GM19463 (cell line): ENCODE data around the gene CA4.

Source experiments
- ATAC-seq: cut with Tn5 transposase; IDR thresholded peaks from one replicate; pipeline ENCODE4 v1.9.1; 2021; ENCODE audit warnings: mild to moderate bottlenecking, moderate library complexity; ENCODE audit not compliant: unreplicated experiment

Gene CA4

DNA sequence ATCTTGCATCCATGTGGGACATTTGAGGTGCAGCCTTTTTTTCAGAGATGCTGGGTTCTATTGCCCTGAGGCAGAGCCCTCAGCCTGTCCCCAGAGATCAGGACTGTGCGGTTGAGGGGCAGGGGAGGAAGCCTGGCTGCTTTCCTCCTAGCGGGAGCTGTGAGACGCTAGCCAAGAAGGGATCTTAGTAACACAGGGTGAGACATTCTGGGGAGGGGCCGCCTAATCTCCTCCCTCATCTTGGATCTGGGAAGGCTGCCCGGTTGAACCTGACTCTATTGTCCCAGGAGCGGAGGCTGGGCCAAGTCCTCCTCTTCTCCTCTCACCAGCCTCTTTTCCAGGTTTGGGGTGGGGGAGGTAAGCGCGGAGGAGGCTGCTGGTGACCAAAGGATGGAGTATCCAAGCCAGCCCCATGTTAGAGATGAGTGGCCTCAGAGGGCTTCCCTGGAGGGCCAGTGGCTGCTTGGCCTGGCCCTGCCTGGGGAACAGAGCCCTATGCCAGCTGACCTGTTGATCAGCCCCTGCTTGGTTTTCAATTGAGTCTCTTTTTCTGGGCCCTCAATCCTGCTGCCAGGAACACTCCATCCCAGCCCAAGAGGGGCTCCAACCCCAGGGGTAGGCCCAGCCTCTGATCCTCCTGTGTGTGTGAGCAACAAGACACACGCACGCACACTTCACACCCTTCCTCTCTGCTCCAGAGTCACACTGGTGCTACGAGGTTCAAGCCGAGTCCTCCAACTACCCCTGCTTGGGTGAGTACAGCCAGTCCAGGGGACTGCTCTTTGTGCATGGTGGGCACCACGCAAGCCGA is 5.0 kb downstream of the CA4 start:
- no peak for ATAC-seq

GRCh38 chr17:60155427-60155814 is 5.6 kb downstream of the CA4 start:
- no peak for ATAC-seq

- ATAC-seq = no peak
These were observed 6.0 kb downstream of the CA4 start for GRCh38 chr17:60155815-60156214.

DNA sequence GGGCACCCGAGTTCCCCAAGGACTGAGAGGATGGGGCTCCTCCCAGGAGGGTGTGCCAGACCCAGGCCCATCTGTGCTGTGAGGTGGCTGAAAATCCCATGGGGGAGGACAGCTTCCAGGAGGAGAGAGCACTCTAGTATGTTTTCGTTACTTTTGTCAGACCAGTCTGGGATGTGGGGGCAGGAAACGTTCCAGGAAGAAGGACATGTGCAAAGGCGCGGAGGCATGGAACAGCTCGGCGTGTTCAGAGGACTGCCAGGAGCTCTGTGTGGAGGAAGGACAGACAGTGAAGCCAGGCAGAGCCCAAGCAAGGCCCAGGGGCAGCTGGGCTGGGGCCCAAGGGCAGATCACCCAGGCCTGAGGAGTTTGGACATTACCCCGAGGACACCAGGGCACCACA is 7.0 kb downstream of the CA4 start:
- no peak for ATAC-seq

DNA sequence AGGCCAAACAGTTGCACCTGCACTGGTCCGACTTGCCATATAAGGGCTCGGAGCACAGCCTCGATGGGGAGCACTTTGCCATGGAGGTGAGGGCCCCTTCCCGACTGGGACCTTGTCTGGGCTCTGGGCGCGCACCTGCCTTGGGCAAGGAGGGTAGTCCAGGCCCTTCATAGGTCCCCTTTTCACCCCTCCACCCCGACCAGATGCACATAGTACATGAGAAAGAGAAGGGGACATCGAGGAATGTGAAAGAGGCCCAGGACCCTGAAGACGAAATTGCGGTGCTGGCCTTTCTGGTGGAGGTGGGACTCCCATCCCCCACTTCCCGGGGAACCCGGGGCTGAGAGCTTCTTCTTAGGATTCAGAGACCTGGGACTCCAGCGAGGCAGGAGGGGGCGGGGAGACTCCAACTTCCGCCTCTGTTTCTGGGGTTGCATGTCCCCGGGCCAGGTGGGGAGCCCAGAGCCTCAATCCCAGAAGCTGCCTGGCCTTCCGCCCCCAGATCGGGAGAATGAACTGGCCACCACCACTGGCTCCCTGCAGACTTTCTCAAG is 7.8 kb downstream of the CA4 start:
- no peak for ATAC-seq

DNA sequence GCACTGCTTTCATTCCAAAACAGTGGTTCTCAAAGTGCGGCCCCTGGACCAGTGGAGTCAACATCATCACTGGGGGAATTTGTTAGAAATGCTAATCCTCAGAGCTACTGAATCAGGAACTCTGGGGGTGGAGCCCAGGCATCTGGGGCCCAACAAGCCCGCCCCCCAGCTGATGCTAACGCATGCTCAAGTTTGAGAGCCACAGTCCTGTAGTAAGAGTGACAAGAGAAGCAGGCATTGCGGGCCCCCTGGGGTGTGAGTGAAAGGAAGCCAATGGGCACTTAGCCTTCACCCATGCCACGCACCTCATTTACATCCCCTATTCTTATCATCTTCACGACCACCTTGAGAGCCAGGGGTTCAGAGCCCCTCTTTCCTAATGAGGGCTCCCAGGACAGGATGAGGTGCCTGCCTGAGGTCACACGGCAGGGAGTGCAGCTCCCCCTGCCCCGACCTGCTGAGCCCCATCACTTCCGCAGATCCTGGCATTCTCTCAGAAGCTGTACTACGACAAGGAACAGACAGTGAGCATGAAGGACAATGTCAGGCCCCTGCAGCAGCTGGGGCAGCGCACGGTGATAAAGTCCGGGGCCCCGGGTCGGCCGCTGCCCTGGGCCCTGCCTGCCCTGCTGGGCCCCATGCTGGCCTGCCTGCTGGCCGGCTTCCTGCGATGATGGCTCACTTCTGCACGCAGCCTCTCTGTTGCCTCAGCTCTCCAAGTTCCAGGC is 9.1 kb downstream of the CA4 start:
- ATAC-seq = no peak

GRCh38 chr17:60159479-60159866 is 9.7 kb downstream of the CA4 start:
- ATAC-seq = no peak

DNA sequence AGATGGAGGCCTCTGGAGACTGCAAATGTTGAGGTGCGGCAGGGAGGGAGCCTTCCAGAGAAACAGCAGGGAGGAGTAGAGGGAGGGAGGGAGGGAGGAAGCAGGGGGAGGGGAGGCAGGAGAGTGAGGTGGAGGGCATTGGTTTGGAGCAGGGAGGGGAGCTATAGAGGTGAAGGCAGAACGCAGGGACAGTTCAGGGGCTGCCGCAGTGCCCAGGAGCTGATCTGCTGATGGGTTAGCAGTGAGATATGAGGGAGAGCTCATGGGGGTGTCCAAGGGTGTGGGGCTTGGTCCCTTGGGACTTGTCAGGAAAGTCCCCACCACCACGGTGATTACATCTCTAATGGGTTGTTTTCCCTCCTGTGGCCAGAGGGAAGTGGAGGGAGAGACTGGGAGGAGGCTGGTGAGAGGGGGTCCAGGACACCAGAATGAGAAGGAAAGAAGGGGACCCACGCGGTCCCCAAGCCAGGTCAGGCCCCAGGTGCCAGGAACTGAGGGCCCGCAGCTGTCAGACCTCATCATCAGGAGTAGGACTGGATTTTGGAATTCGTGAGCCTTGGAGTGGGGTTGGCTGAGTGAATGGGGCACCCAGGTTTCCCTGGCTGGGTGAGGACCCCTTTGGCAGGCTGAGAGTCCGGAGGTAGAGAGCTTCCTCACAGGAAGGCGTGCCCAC is 11.2 kb downstream of the CA4 start:
- ATAC-seq = no peak

DNA sequence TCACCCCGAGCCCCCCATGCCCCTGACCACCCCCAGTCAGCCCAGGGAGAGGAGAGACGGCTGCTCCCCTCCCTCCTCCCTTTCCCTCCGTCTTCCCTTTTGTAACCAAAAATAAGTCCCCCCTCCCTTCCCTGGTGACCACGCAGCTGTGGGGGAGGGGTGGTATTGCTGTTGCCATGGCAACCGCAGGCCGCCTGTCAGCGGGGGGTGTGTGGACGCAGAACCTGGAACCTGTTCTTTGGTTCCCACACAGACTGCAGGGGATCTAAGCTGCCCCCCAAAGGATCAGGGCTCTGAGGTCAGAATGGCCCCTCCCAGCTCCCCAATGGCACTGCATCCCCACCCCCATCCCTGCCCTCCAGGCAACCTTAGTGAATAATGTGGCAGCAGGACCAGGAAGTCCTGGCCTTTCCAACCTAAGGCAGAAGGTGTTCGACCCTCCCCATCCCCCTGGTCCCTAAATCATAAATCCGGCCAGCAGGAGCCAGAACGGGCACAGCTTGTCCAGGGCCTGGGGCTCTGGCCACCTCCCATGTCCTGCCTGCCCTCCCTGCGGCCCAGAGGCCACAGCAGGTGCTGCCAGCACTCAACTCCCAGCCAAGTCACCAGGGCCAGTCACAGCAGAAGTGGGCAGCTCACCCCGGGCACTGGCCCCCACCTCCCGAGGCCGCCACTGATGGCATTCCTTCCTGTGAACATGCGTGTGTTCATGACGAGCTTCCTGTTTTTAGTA is 12.0 kb downstream of the CA4 start:
- no peak for ATAC-seq

DNA sequence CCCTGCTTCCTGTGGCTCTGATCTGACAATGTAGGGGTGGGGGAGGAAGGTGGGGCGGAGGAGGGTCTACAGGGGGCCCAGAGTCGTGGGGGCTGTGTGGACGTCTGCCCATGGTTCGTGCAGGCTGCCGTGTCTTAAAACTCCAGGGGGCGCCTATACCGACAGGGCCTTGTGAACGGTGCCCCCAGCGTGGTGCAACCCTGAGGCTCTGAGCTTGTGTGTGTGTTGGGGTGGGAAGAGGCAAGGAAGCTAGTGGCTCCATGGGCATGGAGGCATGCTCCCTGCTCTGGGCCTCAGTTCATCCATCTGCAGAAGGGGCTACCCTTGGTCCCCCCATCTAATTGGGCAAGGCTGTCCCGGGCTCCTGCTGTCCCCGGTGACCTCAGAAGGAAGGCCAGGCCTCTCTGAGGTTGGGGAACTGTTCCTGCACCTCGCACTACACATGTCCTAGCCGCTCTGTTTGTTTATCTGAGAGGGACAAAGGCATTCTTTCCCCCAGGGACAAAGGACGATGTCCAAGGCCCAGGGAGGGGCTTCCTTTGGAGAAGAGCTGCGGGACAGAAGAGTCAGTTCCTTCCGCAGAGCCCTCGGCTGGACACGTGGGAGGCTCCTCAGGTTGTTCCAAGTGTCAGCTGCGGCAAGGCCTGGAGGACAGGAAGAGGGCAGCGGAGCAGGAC is 13.5 kb downstream of the CA4 start:
- no peak for ATAC-seq

GRCh38 chr17:60164164-60164563 is 14.4 kb downstream of the CA4 start:
- ATAC-seq = no peak

- ATAC-seq = no peak
These were observed 14.9 kb downstream of the CA4 start for GRCh38 chr17:60164697-60165096.

GRCh38 chr17:60165223-60165622 is 15.4 kb downstream of the CA4 start:
- no peak for ATAC-seq

- ATAC-seq = no peak
These were observed 16.2 kb downstream of the CA4 start for GRCh38 chr17:60165971-60166370.

DNA sequence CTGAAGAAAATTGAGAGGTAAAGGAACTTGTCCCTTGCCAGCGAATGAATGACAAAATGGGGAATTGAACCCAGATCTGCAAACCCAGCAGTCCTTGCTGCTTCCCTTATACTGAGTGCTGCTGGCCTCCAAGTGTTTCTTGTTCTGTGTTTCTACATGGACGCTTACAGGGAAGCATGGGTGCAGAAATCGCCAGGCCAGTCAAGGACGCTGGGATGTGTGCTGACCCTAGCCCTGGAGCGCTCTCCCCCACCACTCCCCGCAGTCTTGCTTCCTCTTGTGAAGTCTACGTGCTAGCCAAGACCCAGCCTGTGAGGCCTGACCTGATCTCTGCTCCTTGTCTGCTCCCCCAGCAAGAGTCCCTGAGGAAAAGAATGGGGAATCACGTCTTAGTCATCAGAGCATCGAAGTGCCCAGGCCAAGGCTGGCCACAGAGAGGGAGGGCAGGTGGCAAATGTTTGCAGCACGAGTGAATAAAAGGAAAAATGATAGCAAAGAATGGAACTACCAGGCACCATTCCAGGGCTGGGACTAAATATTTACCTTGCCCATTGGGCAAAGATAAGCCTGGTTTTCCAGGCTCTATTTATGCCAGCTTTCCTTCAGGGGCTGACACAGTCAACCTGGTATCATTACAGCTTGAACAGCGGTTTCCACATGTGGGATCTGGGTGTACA is 17.4 kb downstream of the CA4 start:
- ATAC-seq = no peak

- ATAC-seq = no peak
These were observed 18.9 kb downstream of the CA4 start for GRCh38 chr17:60168654-60169053.

DNA sequence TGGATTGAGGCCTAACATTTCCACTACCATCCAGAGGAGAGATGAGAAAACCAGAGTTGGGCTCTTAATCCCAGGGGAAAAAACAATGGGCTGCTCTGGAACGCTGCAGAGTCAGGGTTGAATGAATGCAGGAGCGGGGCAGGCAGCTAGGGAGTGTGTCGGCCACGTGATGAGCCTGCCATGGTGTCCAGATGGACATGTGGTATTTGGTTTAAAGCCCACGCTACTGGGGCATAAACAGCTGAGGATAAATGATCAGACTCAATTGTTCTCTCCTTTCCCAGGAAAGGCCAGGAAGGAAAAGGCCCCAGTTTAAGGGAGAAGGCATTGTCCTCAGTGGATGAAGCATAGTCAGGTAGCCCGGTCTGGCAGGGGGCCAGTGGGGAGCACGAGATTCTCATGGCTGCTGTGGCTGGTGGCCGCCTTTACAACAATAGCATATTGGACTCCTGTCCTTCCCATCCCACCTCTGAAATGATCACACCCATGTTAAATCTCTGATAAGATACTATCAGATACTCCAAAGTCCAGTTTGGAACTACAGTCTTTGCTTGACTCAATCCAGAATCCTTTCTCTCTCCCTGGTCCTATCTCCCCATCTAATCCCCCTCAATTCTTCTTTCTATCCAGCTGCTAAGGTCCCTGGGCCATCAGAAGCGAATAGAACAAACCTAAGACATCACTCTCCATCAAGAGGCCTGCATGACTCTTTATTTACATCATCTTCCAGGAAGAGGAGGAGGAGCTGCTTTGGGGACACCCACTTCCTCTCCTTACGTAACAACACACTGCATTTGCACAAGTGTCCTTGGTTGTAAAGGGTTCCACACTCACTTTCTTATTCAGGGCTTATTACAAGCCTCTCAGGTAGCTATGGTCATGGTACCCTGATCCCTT is 20.4 kb downstream of the CA4 start:
- no peak for ATAC-seq

GRCh38 chr17:60170835-60171752 is 21.3 kb downstream of the CA4 start:
- ATAC-seq = no peak
